ENCODE data around the gene SNX18. TPM values are rescaled to one million over a fixed set of nuclear protein-coding genes. Genes with fewer than 3 reads are reported as not detected.

SNX18 gene
- total RNA-seq, 1 experiment from 2014 or later, result 49.5 TPM

DNA sequence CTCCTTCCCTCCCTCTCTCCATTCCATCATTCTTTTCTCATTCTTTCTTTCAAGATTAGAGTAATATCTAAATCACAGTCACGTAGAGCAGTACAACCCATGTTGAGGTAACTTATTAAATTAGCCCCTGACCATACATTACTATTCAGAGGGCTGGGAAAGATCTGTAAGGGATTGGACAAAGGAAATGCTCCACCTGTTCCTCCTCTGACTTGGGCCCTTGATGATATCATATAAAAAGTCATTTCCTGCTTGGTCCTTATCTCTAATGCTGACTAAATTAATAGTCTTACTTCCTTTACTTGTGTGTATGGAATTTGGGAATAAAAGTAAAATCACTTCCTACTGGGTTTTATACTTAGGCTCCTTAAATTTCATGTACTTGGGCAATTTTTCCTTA lies 40.8 kb downstream of the SNX18 start:
- Histone ChIP-seq H3K27ac (no peak overlapping the region), H3K4me3 (no peak overlapping the region), H3K36me3 (no peaks in the 10 kb centered on the region), H3K9me3 (replicated peaks) (no peaks in the 10 kb centered on the region; the same call in 1 of the 2 replicates), H3K27me3 (replicated peaks) (no peaks in the 10 kb centered on the region), H3K4me1 (replicated peaks) (no peaks in the 10 kb centered on the region)
- DNase-seq (ENCODE audit: low read depth in 1 of 2, low spot score in 2 of 2), result no peak

DNA sequence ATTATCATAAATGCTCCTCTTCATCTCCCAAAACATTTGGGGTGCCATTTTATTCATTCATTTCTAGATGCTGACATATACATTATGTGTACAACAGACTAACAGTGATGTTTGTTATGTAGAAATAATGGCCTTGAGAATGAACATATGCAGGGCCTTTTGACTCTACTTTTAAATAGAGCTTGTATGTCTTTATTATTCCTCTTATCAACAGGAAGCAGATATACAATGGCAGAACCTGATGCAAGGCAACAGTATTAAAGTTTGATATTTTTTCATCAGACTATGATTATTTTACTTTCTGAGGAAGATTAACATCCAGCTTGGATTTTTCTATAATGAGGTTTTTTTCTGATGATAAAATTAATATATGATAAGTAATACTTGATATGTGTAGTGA lies 44.1 kb downstream of the SNX18 start:
- Histone ChIP-seq H3K9me3 (replicated peaks) (no peaks in the 10 kb centered on the region), H3K27me3 (replicated peaks) (no peaks in the 10 kb centered on the region), H3K4me3 (no peak overlapping the region), H3K36me3 (no peaks in the 10 kb centered on the region), H3K27ac (no peak overlapping the region), H3K4me1 (replicated peaks) (no peaks in the 10 kb centered on the region)
- no peak for DNase-seq (ENCODE audit: low read depth in 1 of 2, low spot score in 2 of 2)

DNA sequence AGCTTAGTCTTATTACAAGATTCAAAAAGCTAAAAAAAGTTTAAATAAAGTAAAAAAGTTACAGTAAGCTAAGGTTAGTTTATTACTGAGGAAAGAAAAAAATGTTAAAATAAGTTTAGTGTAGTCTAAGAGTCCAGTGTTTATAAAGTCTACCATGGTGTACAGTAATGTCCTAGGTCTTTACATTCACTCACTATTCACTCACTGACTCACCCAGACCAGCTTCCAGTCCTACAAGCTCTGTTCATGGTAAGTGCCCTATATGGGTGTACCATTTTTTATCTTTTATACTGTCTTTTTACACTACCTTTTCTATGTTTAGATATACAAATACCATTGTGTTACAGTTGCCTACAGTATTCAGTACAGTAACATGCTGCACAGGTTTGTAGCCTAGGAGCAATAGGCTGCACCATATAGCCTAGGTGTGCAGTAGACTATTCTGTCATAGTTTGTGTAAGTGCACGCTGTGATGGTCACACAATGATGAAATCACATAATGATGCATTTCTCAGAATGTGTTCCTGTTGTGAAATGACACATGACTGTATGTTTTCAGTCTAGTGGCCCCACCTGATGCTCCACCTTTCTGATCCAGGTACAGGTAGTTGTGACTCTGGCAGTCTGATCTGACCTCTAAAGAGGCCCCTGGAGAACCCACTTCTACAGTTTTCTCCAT lies 45.7 kb downstream of the SNX18 start:
- no peak for DNase-seq (ENCODE audit: low read depth in 1 of 2, low spot score in 2 of 2)
- Histone ChIP-seq H3K27me3 (replicated peaks) (no peaks in the 10 kb centered on the region), H3K27ac (no peak overlapping the region), H3K4me3 (no peak overlapping the region), H3K4me1 (replicated peaks) (no peaks in the 10 kb centered on the region), H3K9me3 (replicated peaks) (no peaks in the 10 kb centered on the region), H3K36me3 (no peaks in the 10 kb centered on the region)

DNA sequence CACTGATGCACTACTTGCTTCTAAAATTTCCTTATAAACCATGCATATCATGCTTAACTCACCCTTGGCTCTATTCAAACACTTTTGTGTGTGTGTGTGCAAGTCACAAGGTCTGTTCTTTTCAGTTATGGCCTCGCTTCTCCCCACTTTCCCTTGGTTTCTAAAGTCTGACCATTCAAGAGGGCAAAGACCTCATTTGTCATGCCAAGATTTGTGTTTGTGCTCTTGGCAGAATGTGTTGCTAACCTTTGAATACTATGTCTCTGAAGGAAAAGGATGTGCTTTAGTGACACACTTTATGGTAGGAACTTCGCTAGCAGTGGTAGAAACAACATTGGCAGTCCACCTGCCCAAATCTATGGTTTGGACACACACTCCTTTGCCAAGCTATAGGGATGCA lies 50.4 kb downstream of the SNX18 start:
- Histone ChIP-seq H3K4me1 (replicated peaks) (no peaks in the 10 kb centered on the region), H3K36me3 (no peaks in the 10 kb centered on the region), H3K9me3 (replicated peaks) (no peaks in the 10 kb centered on the region), H3K27me3 (replicated peaks) (no peaks in the 10 kb centered on the region), H3K27ac (no peak overlapping the region), H3K4me3 (no peak overlapping the region)
- DNase-seq (ENCODE audit: low read depth in 1 of 2, low spot score in 2 of 2), result no peak

DNA sequence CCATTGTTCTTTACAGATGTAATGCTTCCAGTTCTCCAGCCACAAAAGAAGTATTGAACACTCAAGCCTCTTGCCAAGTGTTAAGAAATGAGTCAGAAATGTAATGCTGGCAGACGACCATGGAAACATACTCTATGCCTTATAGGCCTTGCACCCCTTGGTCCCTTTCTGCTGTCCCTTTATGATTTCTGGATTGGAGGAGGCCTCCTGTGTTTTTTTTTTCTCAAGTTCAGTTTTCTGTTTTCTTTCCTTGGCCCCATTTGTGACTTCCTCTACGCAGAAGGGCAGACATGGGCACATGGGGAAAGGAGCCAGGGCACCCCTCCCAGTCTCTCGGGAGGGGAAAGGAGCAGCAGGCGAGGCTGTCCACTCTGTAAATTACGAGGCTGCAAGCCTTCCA lies 53.4 kb downstream of the SNX18 start:
- H3K4me3 ChIP-seq, result no peak overlapping the region

DNA sequence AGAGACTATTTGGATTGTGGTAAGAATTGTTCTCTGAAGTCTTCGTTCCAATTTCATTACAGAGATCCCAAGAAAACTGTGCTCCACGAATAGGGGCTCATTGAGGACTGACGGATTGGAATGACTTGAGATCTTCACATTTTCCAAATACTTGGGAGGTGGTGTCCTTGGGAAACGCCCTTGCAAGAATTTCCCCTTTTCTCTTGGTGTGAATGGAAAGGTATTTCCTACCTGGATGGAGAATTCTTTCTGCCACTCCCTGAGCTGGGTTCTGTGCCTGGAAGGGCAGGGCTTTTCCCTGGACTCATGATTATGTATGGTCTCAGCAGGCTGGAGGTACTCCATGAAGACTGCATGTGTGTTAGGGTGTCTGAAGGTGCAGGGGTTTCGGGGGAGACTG lies 53.9 kb downstream of the SNX18 start:
- no peak for DNase-seq (ENCODE audit: low read depth in 1 of 2, low spot score in 2 of 2)
- Histone ChIP-seq H3K4me1 (replicated peaks) (peaks cover 13% of the 10 kb centered on the region), H3K27ac (no peak overlapping the region), H3K4me3 (no peak overlapping the region), H3K27me3 (replicated peaks) (no peaks in the 10 kb centered on the region), H3K36me3 (no peaks in the 10 kb centered on the region), H3K9me3 (replicated peaks) (no peaks in the 10 kb centered on the region)

More for the DNA sequence above, 53.4 kb downstream of the SNX18 start:
- no peaks in the 10 kb centered on the region for H3K9me3 ChIP-seq (replicated peaks)
- no peak for DNase-seq (ENCODE audit: low read depth in 1 of 2, low spot score in 2 of 2)
- no peaks in the 10 kb centered on the region for H3K27me3 ChIP-seq (replicated peaks)
- H3K27ac ChIP-seq, result no peak overlapping the region
- H3K4me1 ChIP-seq (replicated peaks), result peaks cover 13% of the 10 kb centered on the region
- no peaks in the 10 kb centered on the region for H3K36me3 ChIP-seq

DNA sequence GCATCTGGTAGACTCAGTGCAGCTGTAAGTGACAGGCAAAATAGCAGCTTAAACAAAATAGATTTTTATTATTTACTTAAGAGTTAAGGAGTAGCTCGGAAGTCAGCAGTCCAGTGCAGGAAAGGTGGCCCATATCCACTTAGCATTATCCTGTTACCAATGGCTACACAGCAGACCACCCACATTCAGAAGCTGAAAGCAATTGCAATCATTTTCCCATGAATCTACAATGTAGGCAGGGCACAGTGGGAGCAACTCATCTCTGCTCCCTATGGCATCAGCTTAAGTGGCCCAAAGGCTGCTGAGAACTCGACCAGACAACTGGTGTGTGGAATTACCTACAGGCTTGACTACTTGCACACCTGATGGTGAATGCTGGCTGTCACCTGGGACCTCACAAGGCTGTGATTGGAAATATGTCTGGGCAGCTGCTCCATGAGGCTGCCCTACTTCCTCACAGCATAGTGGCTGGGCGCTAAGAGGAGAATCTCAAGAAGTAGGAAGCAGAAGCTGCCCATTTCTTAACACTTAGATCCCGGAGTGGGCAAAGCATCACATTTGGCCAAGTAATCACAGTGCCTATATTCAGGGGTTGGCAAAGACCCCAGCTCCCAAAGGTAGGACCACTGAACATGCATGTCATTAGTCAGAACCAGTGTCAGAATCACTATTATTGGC lies 56.4 kb downstream of the SNX18 start:
- H3K4me1 ChIP-seq (replicated peaks), result peaks cover 13% of the 10 kb centered on the region
- no peaks in the 10 kb centered on the region for H3K36me3 ChIP-seq
- H3K27me3 ChIP-seq (replicated peaks), result no peaks in the 10 kb centered on the region
- H3K9me3 ChIP-seq (replicated peaks), result no peaks in the 10 kb centered on the region
- peak; percentile 51 to 61 for DNase-seq (ENCODE audit: low read depth in 1 of 2, low spot score in 2 of 2)
- peak overlapping the region; percentile 20; the same call in 1 of the 2 replicates for H3K27ac ChIP-seq
- H3K4me3 ChIP-seq, result no peak overlapping the region

DNA sequence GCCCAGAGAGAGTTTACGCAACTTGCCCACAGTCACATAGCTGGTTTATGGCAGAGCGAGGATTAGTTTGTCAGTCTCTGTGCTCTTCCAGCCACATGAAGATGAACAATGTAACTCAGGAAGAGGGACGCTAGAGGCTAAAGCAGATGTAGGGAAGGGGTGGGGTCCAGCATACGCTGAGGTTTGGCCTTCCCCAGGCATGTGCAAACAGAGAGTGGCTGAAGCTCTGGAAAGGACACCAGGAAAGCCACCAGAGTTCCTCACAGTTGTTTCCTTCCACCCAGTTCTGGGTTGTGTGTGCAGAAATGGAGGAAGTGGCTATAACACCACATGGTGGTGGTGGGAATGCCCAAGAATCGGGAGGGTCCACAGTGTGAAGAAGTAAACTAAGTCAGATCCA lies 60.0 kb downstream of the SNX18 start:
- Histone ChIP-seq H3K27me3 (replicated peaks) (no peaks in the 10 kb centered on the region), H3K27ac (no peak overlapping the region), H3K4me1 (replicated peaks) (peaks cover 46% of the 10 kb centered on the region), H3K9me3 (replicated peaks) (no peaks in the 10 kb centered on the region), H3K36me3 (no peaks in the 10 kb centered on the region), H3K4me3 (no peak overlapping the region)
- DNase-seq (ENCODE audit: low read depth in 1 of 2, low spot score in 2 of 2), result no peak

DNA sequence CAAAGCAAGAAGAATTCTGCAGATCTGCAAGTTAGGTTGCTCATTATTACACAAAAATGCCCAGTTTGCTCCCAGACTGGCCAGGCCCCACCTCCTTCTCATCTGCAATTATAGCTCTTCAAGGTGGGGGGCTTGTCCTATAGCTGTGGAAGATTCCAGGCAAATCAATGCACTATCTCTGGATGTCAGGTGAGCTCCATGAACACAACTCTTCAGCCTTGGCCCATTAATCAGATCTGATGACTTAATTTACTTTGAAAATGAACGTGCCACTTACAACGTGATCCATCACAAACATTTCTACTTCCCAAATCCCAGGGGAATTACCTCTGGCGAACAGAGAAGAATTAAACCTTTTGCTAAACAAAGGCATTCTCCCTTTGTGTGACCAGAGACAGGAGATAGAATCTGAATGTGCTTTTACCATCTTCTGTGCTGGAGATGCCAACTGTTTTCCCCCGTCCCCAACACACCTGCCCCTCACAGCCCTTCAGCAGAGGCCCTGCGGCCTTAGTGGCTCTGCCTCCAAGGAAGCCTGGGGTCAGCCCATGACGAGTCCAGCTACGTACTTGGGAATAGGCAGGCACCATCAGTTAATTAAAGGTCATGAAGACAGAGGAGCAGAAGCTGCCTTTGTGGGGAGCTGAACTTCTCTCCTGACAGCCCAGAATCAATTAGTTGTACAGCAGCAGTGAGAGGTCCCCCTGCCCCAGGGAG lies 60.5 kb downstream of the SNX18 start:
- Histone ChIP-seq H3K27me3 (replicated peaks) (no peaks in the 10 kb centered on the region), H3K4me3 (no peak overlapping the region), H3K36me3 (no peaks in the 10 kb centered on the region), H3K9me3 (replicated peaks) (no peaks in the 10 kb centered on the region), H3K27ac (no peak overlapping the region), H3K4me1 (replicated peaks) (peaks cover 51% of the 10 kb centered on the region)
- no peak for DNase-seq (ENCODE audit: low read depth in 1 of 2, low spot score in 2 of 2)

DNA sequence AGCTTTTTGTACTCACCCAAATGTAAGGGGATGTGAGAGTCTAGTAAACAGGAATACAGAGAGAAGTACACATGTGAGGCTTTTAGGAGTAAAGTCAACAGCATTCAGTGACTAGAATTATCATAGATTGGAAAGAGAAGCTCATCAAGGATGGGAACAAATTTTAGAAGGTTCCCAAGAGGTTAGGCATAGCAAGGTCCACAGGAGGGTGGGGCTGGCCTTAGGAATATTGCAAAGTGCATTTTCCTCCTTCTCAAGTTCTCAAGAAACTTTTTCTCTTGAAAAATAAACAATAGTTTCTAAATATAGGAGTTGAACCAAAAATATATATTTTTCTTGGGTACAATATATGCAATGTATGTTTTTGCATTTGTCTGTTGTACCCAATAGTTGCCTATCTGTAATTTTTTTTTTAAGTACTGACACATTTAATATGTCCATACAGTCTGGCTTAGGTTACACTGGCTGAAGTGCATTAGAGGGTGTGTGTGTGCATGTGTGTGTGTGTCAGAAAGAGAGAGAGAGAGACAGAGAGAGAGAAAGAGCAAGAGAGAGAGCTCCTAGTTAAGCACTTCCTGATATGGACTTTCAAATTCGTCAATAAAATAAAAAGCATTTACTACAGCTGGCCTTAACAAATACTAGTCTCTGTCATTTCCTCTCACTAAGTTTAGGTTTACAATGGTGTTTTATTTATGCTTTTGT lies 62.2 kb downstream of the SNX18 start:
- Histone ChIP-seq H3K36me3 (no peaks in the 10 kb centered on the region), H3K4me3 (no peak overlapping the region), H3K4me1 (replicated peaks) (peaks cover 38% of the 10 kb centered on the region), H3K9me3 (replicated peaks) (no peaks in the 10 kb centered on the region), H3K27ac (peak overlapping the region; percentile 85), H3K27me3 (replicated peaks) (no peaks in the 10 kb centered on the region)
- DNase-seq (ENCODE audit: low read depth in 1 of 2, low spot score in 2 of 2), result no peak

DNA sequence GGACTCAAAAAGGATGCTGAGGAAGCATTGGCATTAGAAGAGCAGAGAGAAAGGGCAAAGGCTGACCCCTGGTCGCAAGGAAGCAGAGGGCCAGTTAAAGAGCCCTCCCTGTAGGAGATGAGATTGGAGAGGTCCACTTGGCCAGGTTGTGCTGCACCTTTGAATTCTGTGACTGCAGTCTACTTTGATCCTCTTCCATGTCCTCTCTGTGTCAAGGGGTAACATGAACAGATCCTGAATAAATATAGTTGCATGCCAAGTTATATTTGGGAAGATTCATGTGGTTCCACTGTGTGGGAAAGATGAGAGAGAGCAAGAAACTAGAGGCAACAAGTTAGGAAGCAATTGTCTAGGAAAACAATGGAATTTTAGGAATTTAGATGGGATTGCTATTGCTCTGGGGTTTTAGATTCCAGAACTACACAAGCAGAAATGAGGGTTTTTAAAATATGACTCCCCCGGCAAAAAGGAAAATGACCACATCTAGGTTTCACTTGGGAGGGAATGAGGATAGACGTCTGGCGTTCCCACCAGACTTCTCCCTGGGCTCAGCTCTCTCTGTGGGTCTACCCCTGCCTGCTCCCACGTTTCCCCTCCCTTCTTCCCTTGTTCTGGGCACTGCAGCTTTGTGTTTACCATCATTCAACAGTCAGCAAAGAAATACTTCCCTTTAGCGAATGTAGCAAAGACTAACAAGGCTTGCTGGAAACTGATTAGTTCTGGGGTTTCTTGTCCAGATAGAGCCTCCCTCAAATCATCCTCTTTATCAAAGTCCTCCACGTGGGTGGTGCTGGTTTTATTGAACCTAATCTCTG lies 63.6 kb downstream of the SNX18 start:
- H3K9me3 ChIP-seq (replicated peaks), result no peaks in the 10 kb centered on the region
- H3K4me1 ChIP-seq (replicated peaks), result peaks cover 38% of the 10 kb centered on the region
- peak; percentile 46 to 86 for DNase-seq (ENCODE audit: low read depth in 1 of 2, low spot score in 2 of 2)
- H3K27me3 ChIP-seq (replicated peaks), result no peaks in the 10 kb centered on the region
- no peak overlapping the region for H3K4me3 ChIP-seq
- peak overlapping the region; percentile 85 for H3K27ac ChIP-seq
- no peaks in the 10 kb centered on the region for H3K36me3 ChIP-seq

DNA sequence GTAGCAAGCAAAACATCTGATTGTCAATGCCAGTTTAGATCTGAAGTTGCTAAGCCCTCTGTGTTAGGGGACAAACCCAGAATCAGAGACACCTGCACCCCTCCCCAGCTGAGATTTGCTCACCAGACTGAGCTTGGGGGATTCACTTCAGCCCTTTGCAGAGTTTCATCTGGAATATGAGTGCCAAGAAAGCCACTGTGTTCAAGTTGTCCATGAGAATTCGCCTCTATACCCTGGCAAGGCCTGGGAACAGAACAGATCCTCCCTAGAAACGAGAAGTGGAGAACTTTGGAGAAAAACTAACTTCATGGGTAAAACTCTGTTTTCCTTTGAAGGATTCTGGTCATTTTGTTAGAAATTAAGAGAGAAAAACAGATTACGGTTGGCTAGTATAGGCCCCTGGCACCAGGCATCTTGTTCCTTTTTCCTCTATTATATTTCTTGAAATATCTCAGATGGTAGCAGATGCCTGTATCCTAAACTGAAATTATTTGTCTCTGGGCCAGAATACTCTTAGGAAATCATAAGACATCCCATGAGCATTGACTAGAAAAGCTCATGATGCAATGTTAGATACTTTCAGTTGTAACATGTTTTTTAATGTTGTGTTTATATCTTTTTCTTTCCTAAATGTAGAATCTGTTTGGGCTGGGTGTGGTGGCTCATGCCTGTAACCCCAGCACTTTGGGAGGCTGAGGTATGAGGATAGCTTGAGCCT lies 64.4 kb downstream of the SNX18 start:
- Histone ChIP-seq H3K9me3 (replicated peaks) (no peaks in the 10 kb centered on the region), H3K36me3 (no peaks in the 10 kb centered on the region), H3K4me3 (no peak overlapping the region), H3K27ac (peak overlapping the region; percentile 85), H3K4me1 (replicated peaks) (peaks cover 38% of the 10 kb centered on the region), H3K27me3 (replicated peaks) (no peaks in the 10 kb centered on the region)
- DNase-seq (ENCODE audit: low read depth in 1 of 2, low spot score in 2 of 2), result no peak

DNA sequence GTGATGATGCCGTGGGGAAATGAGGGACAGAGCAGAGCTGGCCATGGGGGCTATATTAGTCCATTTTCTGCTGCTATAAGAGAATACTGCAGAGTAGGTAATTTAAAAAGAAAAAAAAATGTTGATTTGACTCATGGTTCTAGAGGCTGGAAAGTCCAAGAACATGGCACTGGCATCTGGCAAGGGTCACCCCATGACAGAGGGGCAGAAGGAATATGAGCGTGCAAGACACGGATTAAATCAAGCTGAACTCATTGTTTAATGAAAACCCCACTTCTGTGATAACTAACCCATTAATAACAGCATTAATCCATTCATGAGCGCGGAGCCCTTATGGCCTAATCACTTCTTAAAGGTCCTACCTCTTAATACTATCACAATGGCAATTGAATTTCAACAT lies 68.8 kb downstream of the SNX18 start:
- H3K27me3 ChIP-seq (replicated peaks), result no peaks in the 10 kb centered on the region
- no peak overlapping the region for H3K27ac ChIP-seq
- DNase-seq (ENCODE audit: low read depth in 1 of 2, low spot score in 2 of 2), result no peak
- H3K4me3 ChIP-seq, result no peak overlapping the region
- H3K9me3 ChIP-seq (replicated peaks), result no peaks in the 10 kb centered on the region
- H3K4me1 ChIP-seq (replicated peaks), result peaks cover 38% of the 10 kb centered on the region
- no peaks in the 10 kb centered on the region for H3K36me3 ChIP-seq
